HUES64 (cell line): ENCODE measurements around the gene PSMC3.
"Not testable (repeated sequence)": the region's sequence is repeated elsewhere in the genome, so short reads cannot be mapped to it uniquely, and the experiment has no call there.

Experiments
- H3K27ac ChIP-seq: 2 replicates; pipeline ENCODE4 v1.7.0; 2013; ENCODE audit warnings: low read depth, low read length, inconsistent platforms
- H3K27me3 ChIP-seq: 2 replicates; pipeline ENCODE4 v1.6.1; 2013; ENCODE audit warnings: mild to moderate bottlenecking, low read length; ENCODE audit not compliant: insufficient read depth
- H3K36me3 ChIP-seq: 2 replicates; pipeline ENCODE4 v1.6.1; 2013; ENCODE audit warnings: mild to moderate bottlenecking, low read length; ENCODE audit not compliant: insufficient read depth
- H3K4me1 ChIP-seq: 2 replicates; pipeline ENCODE4 v1.6.1; 2013; ENCODE audit warnings: mild to moderate bottlenecking, low read length, moderate library complexity; ENCODE audit not compliant: insufficient read depth
- H3K4me3 ChIP-seq: 2 replicates; pipeline ENCODE4 v1.5.1; 2013; ENCODE audit warnings: mild to moderate bottlenecking, low read length, moderate library complexity
- H3K9ac ChIP-seq: 2 replicates; pipeline ENCODE4 v1.6.1; 2013; ENCODE audit warnings: mild to moderate bottlenecking, low read depth, low read length
- H3K9me3 ChIP-seq: 2 replicates; pipeline ENCODE4 v1.6.1; 2013; ENCODE audit warnings: low read depth, low read length; ENCODE audit not compliant: insufficient read depth
- WGBS: fragments of 150-250, 120-280 bp; methylation state at CpG from one replicate; pipeline ENCODE4 v1.1.7; 2013; ENCODE audit warnings: missing lambda C conversion rate; 5-methylcytosine and 5-hydroxymethylcytosine counted together

Gene PSMC3

GRCh38 chr11:47454258-47454671 lies 28.0 kb upstream of the PSMC3 start:
- not testable (repeated sequence) for H3K27me3 ChIP-seq, H3K9ac ChIP-seq, H3K4me3 ChIP-seq, H3K27ac ChIP-seq, H3K36me3 ChIP-seq, H3K4me1 ChIP-seq, H3K9me3 ChIP-seq
- WGBS = 68% methylated on average over 7 of the region's 8 CpGs

GRCh38 chr11:47453365-47453764 lies 27.1 kb upstream of the PSMC3 start:
- H3K27me3 ChIP-seq = no peaks in the 10 kb centered on the region
- H3K27ac ChIP-seq = no peak overlapping the region
- 97% methylated on average over 8 of the region's 8 CpGs for WGBS

GRCh38 chr11:47451990-47452389 lies 25.8 kb upstream of the PSMC3 start:
- H3K9me3 ChIP-seq = no peaks in the 10 kb centered on the region
- H3K4me3 ChIP-seq = no peak overlapping the region
- 96% methylated on average over 4 of the region's 4 CpGs for WGBS
- no peak overlapping the region for H3K9ac ChIP-seq
- no peaks in the 10 kb centered on the region for H3K36me3 ChIP-seq
- H3K4me1 ChIP-seq = no peaks in the 10 kb centered on the region
- H3K27me3 ChIP-seq = no peaks in the 10 kb centered on the region
- no peak overlapping the region for H3K27ac ChIP-seq

More at GRCh38 chr11:47453365-47453764, 27.1 kb upstream of the PSMC3 start:
- no peaks in the 10 kb centered on the region for H3K36me3 ChIP-seq
- no peak overlapping the region for H3K9ac ChIP-seq
- no peaks in the 10 kb centered on the region for H3K4me1 ChIP-seq
- no peaks in the 10 kb centered on the region for H3K9me3 ChIP-seq
- no peak overlapping the region for H3K4me3 ChIP-seq

- WGBS = 94% methylated on average over 3 of the region's 4 CpGs
- Histone ChIP-seq H3K27ac (no peak overlapping the region), H3K36me3 (no peaks in the 10 kb centered on the region), H3K9me3 (no peaks in the 10 kb centered on the region), H3K27me3 (no peaks in the 10 kb centered on the region), H3K4me1 (no peaks in the 10 kb centered on the region), H3K4me3 (no peak overlapping the region), H3K9ac (no peak overlapping the region)
Observed at GRCh38 chr11:47451436-47451835, 25.2 kb upstream of the PSMC3 start.

GRCh38 chr11:47449541-47449940 lies 23.3 kb upstream of the PSMC3 start:
- H3K9ac ChIP-seq = no peak overlapping the region
- no peaks in the 10 kb centered on the region for H3K27me3 ChIP-seq
- 94% methylated on average over 7 of the region's 8 CpGs for WGBS
- H3K27ac ChIP-seq = no peak overlapping the region
- H3K4me3 ChIP-seq = no peak overlapping the region
- H3K36me3 ChIP-seq = no peaks in the 10 kb centered on the region
- no peaks in the 10 kb centered on the region for H3K9me3 ChIP-seq
- no peaks in the 10 kb centered on the region for H3K4me1 ChIP-seq

- H3K9me3 ChIP-seq = no peaks in the 10 kb centered on the region
- H3K4me1 ChIP-seq = no peaks in the 10 kb centered on the region
- H3K27ac ChIP-seq = no peak within 1 kb of the TSS
- no peak within 1 kb of the TSS; the same call in 1 of the 2 replicates for H3K9ac ChIP-seq
- WGBS = 91% methylated on average over 32 of the region's 32 CpGs
- no peaks in the 10 kb centered on the region for H3K27me3 ChIP-seq
- no peaks in the 10 kb centered on the region for H3K36me3 ChIP-seq
- no peak within 1 kb of the TSS for H3K4me3 ChIP-seq
Observed at GRCh38 chr11:47448566-47449427, 22.6 kb upstream of the PSMC3 start, which contains the start of gene RAPSN. Gene RAPSN, minus strand, starts transcription at chr11:47449136. Its CDS starts 172 bp downstream, at chr11:47448964.

GRCh38 chr11:47447906-47448305 lies 21.7 kb upstream of the PSMC3 start:
- Histone ChIP-seq H3K9ac (no peak overlapping the region), H3K4me3 (no peak overlapping the region), H3K27me3 (no peaks in the 10 kb centered on the region), H3K36me3 (no peaks in the 10 kb centered on the region), H3K4me1 (no peaks in the 10 kb centered on the region), H3K9me3 (no peaks in the 10 kb centered on the region), H3K27ac (no peak overlapping the region)
- 93% methylated on average over 12 of the region's 12 CpGs for WGBS

GRCh38 chr11:47446833-47447232 lies 20.6 kb upstream of the PSMC3 start:
- no peaks in the 10 kb centered on the region for H3K36me3 ChIP-seq
- no peaks in the 10 kb centered on the region for H3K9me3 ChIP-seq
- H3K4me1 ChIP-seq = no peaks in the 10 kb centered on the region
- no peaks in the 10 kb centered on the region for H3K27me3 ChIP-seq
- H3K9ac ChIP-seq = no peak overlapping the region
- H3K27ac ChIP-seq = no peak overlapping the region
- 93% methylated on average over 9 of the region's 9 CpGs for WGBS
- no peak overlapping the region for H3K4me3 ChIP-seq

- no peak overlapping the region for H3K27ac ChIP-seq
- no peaks in the 10 kb centered on the region for H3K36me3 ChIP-seq
- H3K9me3 ChIP-seq = no peaks in the 10 kb centered on the region
- no peaks in the 10 kb centered on the region for H3K4me1 ChIP-seq
- WGBS = 97% methylated on average over 4 of the region's 4 CpGs
- H3K9ac ChIP-seq = no peak overlapping the region
- no peak overlapping the region for H3K4me3 ChIP-seq
- H3K27me3 ChIP-seq = no peaks in the 10 kb centered on the region
Observed at GRCh38 chr11:47445840-47446239, 19.6 kb upstream of the PSMC3 start.

GRCh38 chr11:47443817-47444216 lies 17.6 kb upstream of the PSMC3 start:
- WGBS = 95% methylated on average over 3 of the region's 3 CpGs
- no peaks in the 10 kb centered on the region for H3K36me3 ChIP-seq
- no peak overlapping the region for H3K27ac ChIP-seq
- no peak overlapping the region for H3K4me3 ChIP-seq
- no peaks in the 10 kb centered on the region for H3K9me3 ChIP-seq
- no peaks in the 10 kb centered on the region for H3K27me3 ChIP-seq
- H3K9ac ChIP-seq = no peak overlapping the region
- H3K4me1 ChIP-seq = no peaks in the 10 kb centered on the region

GRCh38 chr11:47443028-47443700 lies 16.9 kb upstream of the PSMC3 start:
- Histone ChIP-seq H3K36me3 (no peaks in the 10 kb centered on the region), H3K9ac (no peak overlapping the region), H3K4me3 (no peak overlapping the region), H3K4me1 (no peaks in the 10 kb centered on the region), H3K27me3 (no peaks in the 10 kb centered on the region), H3K9me3 (no peaks in the 10 kb centered on the region), H3K27ac (no peak overlapping the region)
- 89% methylated on average over 12 of the region's 12 CpGs for WGBS
